Endodermal cell (in vitro differentiated cells): Measurements from ENCODE around the gene NNAT. TPM values are rescaled to one million over a fixed set of nuclear protein-coding genes. Genes with fewer than 3 reads are reported as not detected.
"Not testable (repeated sequence)": the region's sequence is repeated elsewhere in the genome, so short reads cannot be mapped to it uniquely, and the experiment has no call there.

ENCODE experiments used
- DNase-seq: peaks from one replicate; pipeline ENCODE4 v3.0.0-alpha.2; 2017
- H3K27ac ChIP-seq: 2 replicates; pipeline ENCODE4 v1.5.1; 2013; ENCODE audit warnings: mild to moderate bottlenecking, low read depth, low read length, moderate library complexity
- H3K27me3 ChIP-seq: 2 replicates; pipeline ENCODE4 v1.6.1; 2013; ENCODE audit warnings: mild to moderate bottlenecking, low read length, moderate library complexity; ENCODE audit not compliant: insufficient read depth, control insufficient read depth, poor library complexity, severe bottlenecking
- H3K36me3 ChIP-seq: 2 replicates; pipeline ENCODE4 v1.7.0; 2013; ENCODE audit warnings: mild to moderate bottlenecking, low read length, moderate library complexity; ENCODE audit not compliant: control insufficient read depth, insufficient read depth
- H3K4me1 ChIP-seq: one replicate; pipeline ENCODE4 v1.7.0; 2013; ENCODE audit warnings: low read length; ENCODE audit not compliant: control insufficient read depth, insufficient read depth
- H3K4me3 ChIP-seq: 2 replicates; pipeline ENCODE4 v1.5.1; 2013; ENCODE audit warnings: mild to moderate bottlenecking, low read length, moderate library complexity
- H3K9ac ChIP-seq: 2 replicates; pipeline ENCODE4 v1.6.1; 2013; ENCODE audit warnings: mild to moderate bottlenecking, low read length, moderate library complexity; ENCODE audit not compliant: poor library complexity, severe bottlenecking; ENCODE audit errors: extremely low read depth
- H3K9me3 ChIP-seq: 2 replicates; pipeline ENCODE4 v1.6.1; 2013; ENCODE audit warnings: mild to moderate bottlenecking, low read length, moderate library complexity; ENCODE audit not compliant: control insufficient read depth
- H3K27ac Mint-ChIP-seq: 2 replicates; pipeline ENCODE4 v1.8.0; 2020; ENCODE audit warnings: mixed read lengths
- H3K27me3 Mint-ChIP-seq: 2 replicates; pipeline ENCODE4 v1.8.0; 2021; ENCODE audit warnings: mild to moderate bottlenecking, mixed read lengths; ENCODE audit not compliant: insufficient read depth
- H3K36me3 Mint-ChIP-seq: 2 replicates; pipeline ENCODE4 v1.8.0; 2020; ENCODE audit warnings: low read depth, mixed read lengths
- H3K4me1 Mint-ChIP-seq: 2 replicates; pipeline ENCODE4 v1.8.0; 2020; ENCODE audit warnings: mixed read lengths
- H3K4me3 Mint-ChIP-seq: 2 replicates; pipeline ENCODE4 v1.8.0; 2020; ENCODE audit warnings: mild to moderate bottlenecking, moderate library complexity, mixed read lengths
- H3K9me3 Mint-ChIP-seq: 2 replicates; pipeline ENCODE4 v1.8.0; 2020; ENCODE audit warnings: mild to moderate bottlenecking, mixed read lengths
- CTCF ChIP-seq: fragments of 200-600 bp; sonication (generic); conservative IDR thresholded peaks from 2 replicates; pipeline ENCODE4 v1.5.0; 2021; ENCODE audit warnings: antibody characterized with exemption, mild to moderate bottlenecking
- WGBS, 2 experiments: methylation state at CpG; one replicate each; pipeline versions ENCODE4 v1.1.5 to v1.1.7; 2013; ENCODE audit warnings: missing lambda C conversion rate in 2 of 2, mixed read lengths in 1 of 2; ENCODE audit not compliant: insufficient coverage in 1 of 2, insufficient read length in 1 of 2; 5-methylcytosine and 5-hydroxymethylcytosine counted together
- long read RNA-seq, 4 experiments: library from polyadenylated mRNA in 2 of 4; library from RNA in 1 of 4; library from capped mRNA in 1 of 4; stranded (forward) in 3 of 4; unstranded in 1 of 4; transcript quantifications; one replicate each; pipeline ENCODE4 v2.0.0, GENCODE V29; 2020 to 2021; ENCODE audit warnings: inconsistent platforms in 1 of 4
- polyA plus RNA-seq, 2 experiments: library from polyadenylated mRNA; stranded (reverse); fragments of 50-300 nt; gene quantifications; one replicate each; pipeline ENCODE4 v1.2.3, GENCODE V29; 2013
- total RNA-seq, 2 donors: library from RNA; stranded (reverse); fragmentation: NEBNext Ultra II Directional in 1 of 2; extraction: Animal tissue kit (Norgen Biotek cat#: 25700) in 1 of 2; gene quantifications; 2 replicates in 1 of 2; 3 replicates in 1 of 2; pipeline ENCODE4 v1.2.1, GENCODE V29; 2021

The NNAT gene
- 10 to 100 TPM; 16.8 to 27.3 TPM for total RNA-seq
- polyA plus RNA-seq (2013, experiment 1 of 2), result 413 TPM
- polyA plus RNA-seq (2013, experiment 2 of 2), result 384 TPM
- long read RNA-seq, experiment 1, transcript NNAT-201 (3 exons, 1,297 nt), result minor isoform, 6 of 21 reads
- long read RNA-seq, experiment 1, transcript NNAT-202 (2 exons, 1,222 nt), result major isoform, 8 of 21 reads
- long read RNA-seq, experiment 1, partial matches to known transcripts, result 7 of 21 reads
- long read RNA-seq, experiment 1, other reads (novel, unspliced or antisense), result 0 of 21 reads
- long read RNA-seq, experiment 2, transcript NNAT-202 (2 exons, 1,222 nt), result minor isoform, 11 of 32 reads
- long read RNA-seq, experiment 2, transcript NNAT-201 (3 exons, 1,297 nt), result major isoform, 19 of 32 reads
- long read RNA-seq, experiment 2, partial matches to known transcripts, result 0 of 32 reads
- long read RNA-seq, experiment 2, other reads (novel, unspliced or antisense), result 1 of 32 reads
- long read RNA-seq, experiment 3, transcript NNAT-201 (3 exons, 1,297 nt), result major isoform, 8 of 14 reads
- long read RNA-seq, experiment 3, partial matches to known transcripts, result 0 of 14 reads
- long read RNA-seq, experiment 3, other reads (novel, unspliced or antisense), result 1 of 14 reads
- long read RNA-seq, experiment 4, transcript NNAT-201 (3 exons, 1,297 nt), result major isoform, 15 of 27 reads
- long read RNA-seq, experiment 4, transcript NNAT-202 (2 exons, 1,222 nt), result minor isoform, 9 of 27 reads
- long read RNA-seq, experiment 4, partial matches to known transcripts, result 0 of 27 reads
- long read RNA-seq, experiment 4, other reads (novel, unspliced or antisense), result 2 of 27 reads

GRCh38 chr20:37521061-37521771 is at the start of gene NNAT:
NNAT (plus strand) TSS chr20:37521250; CDS start chr20:37521332, 82 bp downstream.
- DNase-seq, result no peak
- Histone ChIP-seq H3K9ac (peak within 1 kb of the TSS; percentile 66), H3K27ac (peak within 1 kb of the TSS; percentile 68), H3K4me1 (peaks cover 11% of the 10 kb centered on the region), H3K27me3 (no peaks in the 10 kb centered on the region), H3K4me3 (peak within 1 kb of the TSS; percentile 81), H3K36me3 (peaks cover 42% of the 10 kb centered on the region), H3K9me3 (no peaks in the 10 kb centered on the region)
- TF ChIP-seq CTCF, result no peak
- Mint-ChIP-seq H3K4me3 (peak within 1 kb of the TSS; percentile 71), H3K27me3 (peaks cover 8% of the 10 kb centered on the region), H3K36me3 (peaks cover 49% of the 10 kb centered on the region), H3K27ac (peak within 1 kb of the TSS; percentile 82), H3K4me1 (peaks cover 58% of the 10 kb centered on the region), H3K9me3 (no peaks in the 10 kb centered on the region)
- WGBS, 2 experiments, result 62 to 83% methylated on average over 25 to 69 of the region's 69 CpGs

GRCh38 chr20:37471741-37472235 is 49.3 kb upstream of the NNAT start:
- H3K9me3 ChIP-seq, result no peaks in the 10 kb centered on the region
- TF ChIP-seq CTCF, result no peak
- DNase-seq, result peak; percentile 30
- H3K27me3 ChIP-seq, result no peaks in the 10 kb centered on the region
- Mint-ChIP-seq H3K27ac (no peak overlapping the region), H3K4me3 (no peak overlapping the region), H3K27me3 (peaks cover 1% of the 10 kb centered on the region), H3K9me3 (no peaks in the 10 kb centered on the region), H3K36me3 (no peaks in the 10 kb centered on the region), H3K4me1 (no peaks in the 10 kb centered on the region)
- H3K9ac ChIP-seq, result no peak overlapping the region
- H3K27ac ChIP-seq, result no peak overlapping the region
- H3K4me1 ChIP-seq, result no peaks in the 10 kb centered on the region
- H3K36me3 ChIP-seq, result no peaks in the 10 kb centered on the region
- no peak overlapping the region for H3K4me3 ChIP-seq
- 79 to 89% methylated on average over 2 to 7 of the region's 7 CpGs for whole genome bisulfite sequencing, 2 experiments

GRCh38 chr20:37472435-37472834 is 48.6 kb upstream of the NNAT start:
- not testable (repeated sequence) for H3K9me3 Mint-ChIP-seq, H3K4me3 Mint-ChIP-seq, DNase-seq, H3K27ac ChIP-seq, H3K9me3 ChIP-seq, H3K4me3 ChIP-seq, H3K9ac ChIP-seq, H3K36me3 Mint-ChIP-seq, H3K4me1 ChIP-seq, H3K36me3 ChIP-seq, H3K27ac Mint-ChIP-seq, H3K27me3 ChIP-seq, H3K4me1 Mint-ChIP-seq, H3K27me3 Mint-ChIP-seq
- WGBS, 2 experiments, result 92 to 100% methylated on average over 3 to 5 of the region's 6 CpGs
